ENCODE data around the gene FMOD. TPM values are rescaled to one million over a fixed set of nuclear protein-coding genes. Genes with fewer than 3 reads are reported as not detected.
A peak's percentile ranks its signal among the peaks of the same experiment; 100 is the strongest.

The FMOD gene
- total and polyA plus RNA-seq, 2 donors (not counting 1 experiment from before 2014, with no cell fraction given): 3.3 to 9.0 TPM

GRCh38 chr1:203364094-203364801 is 13.3 kb upstream of the FMOD start:
- peaks cover 4% of the 10 kb centered on the region for H3K4me1 ChIP-seq (ENCODE audit: control insufficient read depth, extremely low read depth, insufficient read depth, low read length)
- no peak overlapping the region for H3K27ac ChIP-seq (ENCODE audit: insufficient read depth, low read length)
- no peak overlapping the region for H2AFZ ChIP-seq (ENCODE audit: low read length)
- no peak overlapping the region for H3K4me3 ChIP-seq (replicated peaks in 1 of 4; ENCODE audit: control extremely low read depth in 1 of 4, insufficient read depth in 1 of 4, low read depth in 3 of 4, low read length in 4 of 4)
- no peaks in the 10 kb centered on the region for H4K20me1 ChIP-seq (ENCODE audit: control insufficient read depth, extremely low read depth, insufficient read depth, low read length)
- no peak overlapping the region for H3K4me2 ChIP-seq (ENCODE audit: extremely low read depth, insufficient read depth, low read length)
- no peak overlapping the region for H3K9ac ChIP-seq (ENCODE audit: insufficient read depth, low read length)
- no peaks in the 10 kb centered on the region for H3K79me2 ChIP-seq (ENCODE audit: control insufficient read depth, insufficient read depth, low read length)
- DNase-seq (ENCODE audit: low read depth in 2 of 2): no peak
- H3K36me3 ChIP-seq (ENCODE audit: control insufficient read depth, insufficient read depth, low read length): no peaks in the 10 kb centered on the region
- TF ChIP-seq EZH2 (IDR thresholded peaks at IDR 0.05; ENCODE audit: low read length, missing control alignments) (no peak), CTCF (conservative IDR thresholded peaks at IDR 0.05 in 1 of 2, IDR thresholded peaks at IDR 0.05 in 1 of 2; ENCODE audit: low read depth in 1 of 2, low read length in 2 of 2) (no peak)
- H3K27me3 ChIP-seq (ENCODE audit: control insufficient read depth, insufficient read depth, low read length): peaks cover 21% of the 10 kb centered on the region
- no peaks in the 10 kb centered on the region for H3K9me3 ChIP-seq (ENCODE audit: control insufficient read depth, insufficient read depth, low read depth, low read length)

- TF ChIP-seq EZH2 (IDR thresholded peaks at IDR 0.05; ENCODE audit: low read length, missing control alignments) (no peak), CTCF (conservative IDR thresholded peaks at IDR 0.05 in 1 of 2, IDR thresholded peaks at IDR 0.05 in 1 of 2; ENCODE audit: low read depth in 1 of 2, low read length in 2 of 2) (no peak)
- no peaks in the 10 kb centered on the region for H3K36me3 ChIP-seq (ENCODE audit: control insufficient read depth, insufficient read depth, low read length)
- no peak for DNase-seq (ENCODE audit: low read depth in 2 of 2)
- H3K4me3 ChIP-seq (replicated peaks in 1 of 4; ENCODE audit: control extremely low read depth in 1 of 4, insufficient read depth in 1 of 4, low read depth in 3 of 4, low read length in 4 of 4): no peak overlapping the region
- H3K9ac ChIP-seq (ENCODE audit: insufficient read depth, low read length): no peak overlapping the region
- H3K4me2 ChIP-seq (ENCODE audit: extremely low read depth, insufficient read depth, low read length): no peak overlapping the region
- H3K79me2 ChIP-seq (ENCODE audit: control insufficient read depth, insufficient read depth, low read length): no peaks in the 10 kb centered on the region
- H3K27ac ChIP-seq (ENCODE audit: insufficient read depth, low read length): no peak overlapping the region
- H3K9me3 ChIP-seq (ENCODE audit: control insufficient read depth, insufficient read depth, low read depth, low read length): no peaks in the 10 kb centered on the region
- peaks cover 28% of the 10 kb centered on the region for H3K27me3 ChIP-seq (ENCODE audit: control insufficient read depth, insufficient read depth, low read length)
- no peaks in the 10 kb centered on the region for H3K4me1 ChIP-seq (ENCODE audit: control insufficient read depth, extremely low read depth, insufficient read depth, low read length)
- no peak overlapping the region for H2AFZ ChIP-seq (ENCODE audit: low read length)
- no peaks in the 10 kb centered on the region for H4K20me1 ChIP-seq (ENCODE audit: control insufficient read depth, extremely low read depth, insufficient read depth, low read length)
These were observed 11.8 kb upstream of the FMOD start for GRCh38 chr1:203362720-203363025.

- H3K4me2 ChIP-seq (ENCODE audit: extremely low read depth, insufficient read depth, low read length): no peak overlapping the region
- peak; percentile 46 to 49 for DNase-seq (ENCODE audit: low read depth in 2 of 2)
- H2AFZ ChIP-seq (ENCODE audit: low read length): no peak overlapping the region
These were observed 11.2 kb upstream of the FMOD start for GRCh38 chr1:203361945-203362719.

More at GRCh38 chr1:203361945-203362719, 11.2 kb upstream of the FMOD start:
- Histone ChIP-seq H3K36me3 (ENCODE audit: control insufficient read depth, insufficient read depth, low read length) (no peaks in the 10 kb centered on the region), H4K20me1 (ENCODE audit: control insufficient read depth, extremely low read depth, insufficient read depth, low read length) (no peaks in the 10 kb centered on the region), H3K9me3 (ENCODE audit: control insufficient read depth, insufficient read depth, low read depth, low read length) (no peaks in the 10 kb centered on the region), H3K27me3 (ENCODE audit: control insufficient read depth, insufficient read depth, low read length) (peaks cover 33% of the 10 kb centered on the region), H3K9ac (ENCODE audit: insufficient read depth, low read length) (no peak overlapping the region), H3K79me2 (ENCODE audit: control insufficient read depth, insufficient read depth, low read length) (no peaks in the 10 kb centered on the region), H3K4me1 (ENCODE audit: control insufficient read depth, extremely low read depth, insufficient read depth, low read length) (no peaks in the 10 kb centered on the region), H3K27ac (ENCODE audit: insufficient read depth, low read length) (no peak overlapping the region), H3K4me3 (replicated peaks in 1 of 4; ENCODE audit: control extremely low read depth in 1 of 4, insufficient read depth in 1 of 4, low read depth in 3 of 4, low read length in 4 of 4) (no peak overlapping the region)
- TF ChIP-seq EZH2 (IDR thresholded peaks at IDR 0.05; ENCODE audit: low read length, missing control alignments) (no peak), CTCF (conservative IDR thresholded peaks at IDR 0.05 in 1 of 2, IDR thresholded peaks at IDR 0.05 in 1 of 2; ENCODE audit: low read depth in 1 of 2, low read length in 2 of 2) (no peak)
